Lung (tissue), 12 donors: ENCODE results near the gene ANKS1B. TPM values are rescaled to one million over a fixed set of nuclear protein-coding genes. Genes with fewer than 3 reads are reported as not detected.

Source experiments
- ATAC-seq: fragments of 200-7000 bp; cut with Tn5 transposase; one replicate; pipeline ENCODE4 v1.9.1; 2020; ENCODE audit warnings: moderate number of reproducible peaks; ENCODE audit not compliant: insufficient read depth, low FRiP score
- DNase-seq, 3 donors: peaks; one replicate each; pipeline ENCODE4 v3.0.0-alpha.2; 2013 to 2017
- H3K27ac ChIP-seq, 2 donors: one replicate each; pipeline ENCODE4 v1.5.1; 2013; ENCODE audit warnings: mild to moderate bottlenecking in 2 of 2, moderate library complexity in 2 of 2, control low read depth in 1 of 2, inconsistent platforms in 1 of 2, low read depth in 1 of 2, low read length in 1 of 2
- H3K27me3 ChIP-seq, 3 donors: one replicate each; pipeline ENCODE4 v1.5.1; 2013; ENCODE audit warnings: low read length in 2 of 3; ENCODE audit not compliant: control insufficient read depth in 3 of 3, insufficient read depth in 3 of 3
- H3K36me3 ChIP-seq, 4 donors: one replicate each; pipeline ENCODE4 v1.5.1; 2013; ENCODE audit warnings: low read length in 4 of 4, mild to moderate bottlenecking in 1 of 4, moderate library complexity in 1 of 4; ENCODE audit not compliant: control insufficient read depth in 4 of 4, insufficient read depth in 4 of 4
- H3K4me1 ChIP-seq, 5 donors: one replicate each; pipeline ENCODE4 v1.5.1; 2013; ENCODE audit warnings: low read length in 5 of 5, mild to moderate bottlenecking in 2 of 5, moderate library complexity in 1 of 5; ENCODE audit not compliant: control insufficient read depth in 5 of 5, insufficient read depth in 5 of 5
- H3K4me3 ChIP-seq: one replicate; pipeline ENCODE4 v1.5.1; 2013; ENCODE audit warnings: mild to moderate bottlenecking, control low read depth, moderate library complexity
- H3K9ac ChIP-seq, 2 donors: one replicate each; pipeline ENCODE4 v1.5.1; 2013; ENCODE audit warnings: low read length in 2 of 2, control low read depth in 1 of 2; ENCODE audit not compliant: insufficient read depth in 1 of 2
- H3K9me3 ChIP-seq, 4 donors: one replicate each; pipeline ENCODE4 v1.5.1; 2013; ENCODE audit warnings: low read length in 3 of 4, mild to moderate bottlenecking in 1 of 4, moderate library complexity in 1 of 4; ENCODE audit not compliant: control insufficient read depth in 4 of 4, insufficient read depth in 3 of 4
- WGBS, 2 donors: extraction: QIAGEN DNeasy Blood & Tissue Kit; methylation state at CpG; one replicate each; pipeline ENCODE4 v1.1.7; 2013; 5-methylcytosine and 5-hydroxymethylcytosine counted together
- polyA plus RNA-seq, 2 donors: library from polyadenylated mRNA; stranded (reverse); fragments of 200-250 nt; gene quantifications; one replicate each; pipeline ENCODE4 v1.2.1, GENCODE V29; 2013
- total RNA-seq, 2 donors: library from RNA; depleted of rRNA in 1 of 2; stranded (reverse); fragments of >200 nt in 1 of 2; gene quantifications; one replicate each; pipeline ENCODE4 v1.2.1, GENCODE V29; 2014 to 2021
- TF ChIP-seq, protein P1 (sequence below): IDR thresholded peaks from 2 replicates; pipeline ENCODE4 v1.5.1; 2012; ENCODE audit warnings: mild to moderate bottlenecking; ENCODE audit errors: control extremely low read depth, extremely low read depth
- donor health status: control.
- donor health status: control.
- donor health status: Bipolar disorder and iron deficiency.
- donor health status: healthy.
- donor health status: DM: yes; HTN: yes; CAD: no.

The ANKS1B gene
- total and polyA plus RNA-seq, 4 donors = 0.32 to 10.3 (median 3.7) TPM

DNA sequence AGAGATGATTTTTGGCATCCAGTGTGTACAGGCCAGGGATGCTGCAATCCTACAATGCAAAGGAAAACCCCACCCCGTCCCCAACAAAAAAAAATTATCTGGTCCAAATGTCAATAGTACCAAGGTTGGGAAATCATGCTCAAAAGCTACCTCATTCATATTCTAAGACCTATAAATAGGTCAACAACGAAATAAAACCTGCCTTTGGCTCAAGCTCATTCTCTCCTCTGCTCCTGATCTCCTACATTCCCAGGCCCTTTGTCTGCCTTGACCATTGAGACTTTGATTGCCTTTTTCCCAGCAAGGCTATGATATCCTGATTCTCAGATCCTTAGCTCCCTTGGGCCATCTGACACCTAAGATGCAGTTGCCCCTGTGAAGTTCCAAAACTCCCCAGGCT lies 30.0 kb downstream of the ANKS1B start:
- H3K4me1 ChIP-seq = peaks cover 0 to 5% (median 0%) of the 10 kb centered on the region in 5 donors
- H3K27ac ChIP-seq = no peak overlapping the region
- DNase-seq = no peak
- H3K4me3 ChIP-seq = no peak overlapping the region
- no peak overlapping the region for H3K9ac ChIP-seq
- no peaks in the 10 kb centered on the region for H3K9me3 ChIP-seq
- TF ChIP-seq, protein P1, sequence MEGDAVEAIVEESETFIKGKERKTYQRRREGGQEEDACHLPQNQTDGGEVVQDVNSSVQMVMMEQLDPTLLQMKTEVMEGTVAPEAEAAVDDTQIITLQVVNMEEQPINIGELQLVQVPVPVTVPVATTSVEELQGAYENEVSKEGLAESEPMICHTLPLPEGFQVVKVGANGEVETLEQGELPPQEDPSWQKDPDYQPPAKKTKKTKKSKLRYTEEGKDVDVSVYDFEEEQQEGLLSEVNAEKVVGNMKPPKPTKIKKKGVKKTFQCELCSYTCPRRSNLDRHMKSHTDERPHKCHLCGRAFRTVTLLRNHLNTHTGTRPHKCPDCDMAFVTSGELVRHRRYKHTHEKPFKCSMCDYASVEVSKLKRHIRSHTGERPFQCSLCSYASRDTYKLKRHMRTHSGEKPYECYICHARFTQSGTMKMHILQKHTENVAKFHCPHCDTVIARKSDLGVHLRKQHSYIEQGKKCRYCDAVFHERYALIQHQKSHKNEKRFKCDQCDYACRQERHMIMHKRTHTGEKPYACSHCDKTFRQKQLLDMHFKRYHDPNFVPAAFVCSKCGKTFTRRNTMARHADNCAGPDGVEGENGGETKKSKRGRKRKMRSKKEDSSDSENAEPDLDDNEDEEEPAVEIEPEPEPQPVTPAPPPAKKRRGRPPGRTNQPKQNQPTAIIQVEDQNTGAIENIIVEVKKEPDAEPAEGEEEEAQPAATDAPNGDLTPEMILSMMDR = no peak
- no peak for ATAC-seq
- no peaks in the 10 kb centered on the region for H3K27me3 ChIP-seq
- 62 to 85% methylated on average over 2 of the region's 2 CpGs for whole genome bisulfite sequencing, 2 donors
- no peaks in the 10 kb centered on the region for H3K36me3 ChIP-seq

DNA sequence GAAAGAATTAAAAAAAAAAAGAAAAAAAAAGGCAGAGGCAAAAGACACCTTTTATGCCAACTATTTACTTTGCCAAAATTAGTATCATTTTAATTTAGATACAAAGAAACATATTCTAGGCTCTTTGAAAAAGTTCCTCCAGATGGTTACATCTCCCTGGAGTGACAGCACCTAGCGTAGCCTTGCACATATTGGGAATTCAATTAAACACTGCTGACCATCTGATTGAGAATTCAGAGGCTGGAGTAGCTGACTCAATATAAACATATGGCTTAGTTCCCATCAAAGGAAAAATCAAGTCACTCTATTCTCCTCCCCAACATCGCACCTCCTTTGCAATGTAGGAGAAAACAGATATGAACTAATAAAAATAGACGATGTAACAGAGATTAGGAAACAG lies 36.4 kb downstream of the ANKS1B start:
- Histone ChIP-seq H3K4me3 (no peak overlapping the region), H3K9me3 (no peaks in the 10 kb centered on the region), H3K27me3 (no peaks in the 10 kb centered on the region), H3K9ac (no peak overlapping the region), H3K36me3 (no peaks in the 10 kb centered on the region), H3K4me1 (no peaks in the 10 kb centered on the region), H3K27ac (no peak overlapping the region)
- ATAC-seq (no peak), DNase-seq (no peak)
- TF ChIP-seq, protein P1 = no peak
- WGBS, 2 donors = 87 to 90% methylated on average over 3 of the region's 3 CpGs

DNA sequence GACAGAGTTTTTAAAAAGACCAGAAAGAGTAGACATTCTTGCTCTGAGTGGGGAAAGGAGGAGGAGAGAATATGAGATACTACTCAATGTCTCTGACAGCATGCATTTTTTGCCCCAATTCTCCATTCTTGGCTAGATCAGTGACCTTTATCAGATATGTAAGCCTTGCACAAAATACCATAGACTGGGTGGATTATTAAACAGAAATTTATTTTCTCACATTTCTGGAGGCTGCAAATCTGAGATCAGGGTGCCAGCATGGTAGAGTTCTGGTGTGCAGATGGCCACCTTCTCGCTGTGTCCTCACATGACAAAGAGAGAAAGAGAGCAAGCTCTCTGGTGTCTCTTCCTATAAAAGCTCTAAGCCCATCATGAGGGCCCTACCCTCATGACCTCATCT lies 38.6 kb downstream of the ANKS1B start:
- Histone ChIP-seq H3K4me3 (no peak overlapping the region), H3K27ac (no peak overlapping the region), H3K4me1 (no peaks in the 10 kb centered on the region), H3K9ac (no peak overlapping the region), H3K36me3 (no peaks in the 10 kb centered on the region), H3K27me3 (no peaks in the 10 kb centered on the region), H3K9me3 (no peaks in the 10 kb centered on the region)
- DNase-seq (no peak), ATAC-seq (no peak)
- TF ChIP-seq, protein P1 = no peak
- 81 to 83% methylated on average over 1 of the region's 1 CpG for WGBS, 2 donors

DNA sequence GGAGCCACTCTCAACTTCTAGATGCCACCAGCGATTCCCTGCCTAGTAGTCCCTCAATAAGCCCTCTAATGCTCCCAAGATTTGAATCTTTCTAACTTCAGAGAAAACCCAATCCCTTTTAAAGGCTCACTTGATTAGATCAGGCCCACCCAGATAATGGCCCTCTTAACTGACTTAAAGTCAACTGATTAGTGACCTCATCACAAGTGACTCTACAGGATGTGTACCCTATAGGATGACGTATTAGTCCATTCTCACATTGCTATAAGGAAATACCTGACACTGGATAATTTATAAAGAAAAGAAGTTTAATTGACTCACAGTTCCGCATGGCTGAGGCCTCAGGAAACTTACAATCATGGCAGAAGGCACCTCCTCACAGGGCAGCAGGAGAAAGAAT lies 49.1 kb downstream of the ANKS1B start:
- WGBS, 2 donors = 87 to 88% methylated on average over 3 of the region's 3 CpGs
- no peaks in the 10 kb centered on the region for H3K27me3 ChIP-seq
- no peak overlapping the region for H3K9ac ChIP-seq
- ATAC-seq (no peak), DNase-seq (no peak)
- H3K4me3 ChIP-seq = no peak overlapping the region
- TF ChIP-seq, protein P1 = no peak
- no peak overlapping the region for H3K27ac ChIP-seq
- H3K36me3 ChIP-seq = no peaks in the 10 kb centered on the region
- no peaks in the 10 kb centered on the region for H3K9me3 ChIP-seq
- no peaks in the 10 kb centered on the region for H3K4me1 ChIP-seq
